ENCODE results near the gene PPIL1. TPM values are rescaled to one million over a fixed set of nuclear protein-coding genes. Genes with fewer than 3 reads are reported as not detected.
A peak's percentile ranks its signal among the peaks of the same experiment; 100 is the strongest.

Gene PPIL1
- polyA plus RNA-seq, 1 donor (not counting 4 experiments of a cell fraction or from before 2014, with no cell fraction given), result 45.5 TPM

DNA sequence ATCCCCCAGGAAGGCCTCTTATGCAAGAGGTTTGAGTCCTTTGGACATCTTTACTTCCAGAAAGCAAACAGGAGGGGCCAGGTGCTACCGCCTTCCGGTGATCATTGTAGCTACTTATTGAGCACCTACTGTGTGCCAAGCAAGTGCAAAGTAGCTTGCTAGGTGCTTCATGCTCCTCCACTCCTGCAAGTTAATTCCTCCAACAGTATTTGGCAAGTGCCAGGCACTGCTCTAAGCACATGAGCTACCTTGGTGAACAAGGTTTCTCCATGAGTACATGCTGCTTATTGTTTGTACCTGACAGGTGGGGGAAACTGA lies 37.6 kb downstream of the PPIL1 start:
- Histone ChIP-seq H3K9me1 (ENCODE audit: control insufficient read depth, extremely low read depth, insufficient read depth, low read length) (no peaks in the 10 kb centered on the region), H3K4me1 (ENCODE audit: control insufficient read depth, extremely low read depth, insufficient read depth, low read length) (peaks cover 4% of the 10 kb centered on the region), H3K9ac (ENCODE audit: control insufficient read depth, extremely low read depth, insufficient read depth, low read length) (no peak overlapping the region), H4K20me1 (ENCODE audit: control insufficient read depth, extremely low read depth, insufficient read depth, low read length) (no peaks in the 10 kb centered on the region), H3K27me3 (ENCODE audit: control insufficient read depth, extremely low read depth, insufficient read depth, low read length) (peaks cover 44% of the 10 kb centered on the region), H2AFZ (ENCODE audit: control insufficient read depth, low read length) (no peak overlapping the region), H3K4me3 (ENCODE audit: control insufficient read depth in 2 of 3, extremely low read depth in 1 of 3, insufficient read depth in 2 of 3, low read depth in 1 of 3, low read length in 3 of 3) (no peak overlapping the region), H3K79me2 (ENCODE audit: control insufficient read depth, insufficient read depth, low read length) (no peaks in the 10 kb centered on the region), H3K9me3 (ENCODE audit: control insufficient read depth, low read depth, low read length) (no peaks in the 10 kb centered on the region), H3K4me2 (ENCODE audit: control insufficient read depth, extremely low read depth, insufficient read depth, low read depth, low read length) (no peak overlapping the region), H3K27ac (ENCODE audit: control insufficient read depth, insufficient read depth, low read length) (no peak overlapping the region), H3K36me3 (ENCODE audit: control insufficient read depth in 2 of 2, extremely low read depth in 1 of 2, insufficient read depth in 2 of 2, low read length in 2 of 2) (no peaks in the 10 kb centered on the region)
- dilution Hi-C loops (cut with MboI; ENCODE audit: extremely low pct_ligation_motif_present, low sequenced_read_pairs), result no loop called here
- FAIRE-seq, result no peak
- DNase-seq (ENCODE audit: low read depth, low spot score), result no peak
- no peak for TF ChIP-seq EZH2 (IDR thresholded peaks at IDR 0.05; ENCODE audit: low read length)
- TF ChIP-seq, protein P1, sequence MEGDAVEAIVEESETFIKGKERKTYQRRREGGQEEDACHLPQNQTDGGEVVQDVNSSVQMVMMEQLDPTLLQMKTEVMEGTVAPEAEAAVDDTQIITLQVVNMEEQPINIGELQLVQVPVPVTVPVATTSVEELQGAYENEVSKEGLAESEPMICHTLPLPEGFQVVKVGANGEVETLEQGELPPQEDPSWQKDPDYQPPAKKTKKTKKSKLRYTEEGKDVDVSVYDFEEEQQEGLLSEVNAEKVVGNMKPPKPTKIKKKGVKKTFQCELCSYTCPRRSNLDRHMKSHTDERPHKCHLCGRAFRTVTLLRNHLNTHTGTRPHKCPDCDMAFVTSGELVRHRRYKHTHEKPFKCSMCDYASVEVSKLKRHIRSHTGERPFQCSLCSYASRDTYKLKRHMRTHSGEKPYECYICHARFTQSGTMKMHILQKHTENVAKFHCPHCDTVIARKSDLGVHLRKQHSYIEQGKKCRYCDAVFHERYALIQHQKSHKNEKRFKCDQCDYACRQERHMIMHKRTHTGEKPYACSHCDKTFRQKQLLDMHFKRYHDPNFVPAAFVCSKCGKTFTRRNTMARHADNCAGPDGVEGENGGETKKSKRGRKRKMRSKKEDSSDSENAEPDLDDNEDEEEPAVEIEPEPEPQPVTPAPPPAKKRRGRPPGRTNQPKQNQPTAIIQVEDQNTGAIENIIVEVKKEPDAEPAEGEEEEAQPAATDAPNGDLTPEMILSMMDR (optimal IDR thresholded peaks at IDR 0.05 in 1 of 3, IDR thresholded peaks at IDR 0.05 in 1 of 3, conservative IDR thresholded peaks at IDR 0.05 in 1 of 3; ENCODE audit: extremely low read depth in 1 of 3, insufficient read depth in 2 of 3, low read length in 3 of 3), result no peak

DNA sequence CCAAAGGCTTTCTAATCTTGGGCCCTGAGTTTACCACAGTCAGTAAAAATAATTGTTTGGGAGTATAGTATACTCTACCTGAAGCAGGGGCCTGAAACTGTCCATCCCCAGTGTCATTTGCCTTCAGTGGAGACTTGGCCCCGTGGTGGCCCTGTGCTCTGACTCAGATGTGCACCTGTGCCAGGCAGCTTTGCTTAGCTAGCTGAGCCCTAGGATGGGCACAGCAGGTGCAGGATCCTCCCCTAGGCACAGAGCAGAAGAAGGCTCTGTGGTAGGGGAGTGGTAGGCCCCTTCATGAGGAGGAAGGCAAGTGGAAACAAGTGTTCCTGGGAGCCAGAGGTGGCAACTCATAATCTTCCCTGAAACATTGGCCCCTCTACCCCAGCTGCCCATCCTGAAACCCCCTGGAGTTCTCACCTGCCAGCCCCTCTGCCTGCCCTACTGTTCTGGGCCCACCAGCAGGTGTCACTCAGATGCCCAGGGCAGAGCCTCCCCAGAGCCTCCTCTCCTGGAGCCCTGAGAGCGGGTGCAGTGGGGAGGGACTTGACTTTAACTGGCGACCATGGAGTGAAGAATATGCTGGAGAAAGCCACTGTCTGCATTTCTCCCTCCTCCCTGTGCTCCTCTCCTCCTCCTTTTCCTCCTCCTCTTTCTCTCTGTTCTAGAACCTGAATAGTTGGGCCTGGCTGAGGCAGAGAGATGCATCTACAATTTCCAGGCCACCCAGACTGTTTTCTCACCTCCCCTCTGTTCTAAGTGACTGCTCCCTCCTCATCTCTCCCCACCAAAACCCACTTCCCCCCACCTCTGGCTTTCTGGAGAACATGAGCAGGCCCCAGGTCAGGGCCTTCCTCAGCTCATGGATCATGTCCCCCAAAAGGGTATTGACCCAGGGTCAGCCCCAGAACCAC lies 38.2 kb downstream of the PPIL1 start:
- Histone ChIP-seq H3K9me3 (ENCODE audit: control insufficient read depth, low read depth, low read length) (no peaks in the 10 kb centered on the region), H3K4me2 (ENCODE audit: control insufficient read depth, extremely low read depth, insufficient read depth, low read depth, low read length) (no peak overlapping the region), H3K27ac (ENCODE audit: control insufficient read depth, insufficient read depth, low read length) (no peak overlapping the region), H2AFZ (ENCODE audit: control insufficient read depth, low read length) (no peak overlapping the region), H3K36me3 (ENCODE audit: control insufficient read depth in 2 of 2, extremely low read depth in 1 of 2, insufficient read depth in 2 of 2, low read length in 2 of 2) (no peaks in the 10 kb centered on the region), H3K9me1 (ENCODE audit: control insufficient read depth, extremely low read depth, insufficient read depth, low read length) (no peaks in the 10 kb centered on the region), H3K79me2 (ENCODE audit: control insufficient read depth, insufficient read depth, low read length) (no peaks in the 10 kb centered on the region), H4K20me1 (ENCODE audit: control insufficient read depth, extremely low read depth, insufficient read depth, low read length) (no peaks in the 10 kb centered on the region), H3K4me1 (ENCODE audit: control insufficient read depth, extremely low read depth, insufficient read depth, low read length) (peaks cover 4% of the 10 kb centered on the region), H3K4me3 (ENCODE audit: control insufficient read depth in 2 of 3, extremely low read depth in 1 of 3, insufficient read depth in 2 of 3, low read depth in 1 of 3, low read length in 3 of 3) (no peak overlapping the region), H3K9ac (ENCODE audit: control insufficient read depth, extremely low read depth, insufficient read depth, low read length) (no peak overlapping the region), H3K27me3 (ENCODE audit: control insufficient read depth, extremely low read depth, insufficient read depth, low read length) (peaks cover 44% of the 10 kb centered on the region)
- TF ChIP-seq EZH2 (IDR thresholded peaks at IDR 0.05; ENCODE audit: low read length), result no peak
- TF ChIP-seq, protein P1 (optimal IDR thresholded peaks at IDR 0.05 in 1 of 3, IDR thresholded peaks at IDR 0.05 in 1 of 3, conservative IDR thresholded peaks at IDR 0.05 in 1 of 3; ENCODE audit: extremely low read depth in 1 of 3, insufficient read depth in 2 of 3, low read length in 3 of 3), result peak in 1 of 3 experiments; percentile 9
- dilution Hi-C loops (cut with MboI; ENCODE audit: extremely low pct_ligation_motif_present, low sequenced_read_pairs), result no loop called here
- FAIRE-seq, result no peak
- DNase-seq (ENCODE audit: low read depth, low spot score), result no peak

All from keratinocyte (primary cell).